Ectodermal cell (in vitro differentiated cells): ENCODE measurements around the gene TRIM42. TPM values are rescaled to one million over a fixed set of nuclear protein-coding genes. Genes with fewer than 3 reads are reported as not detected.

ENCODE experiments used
- H3K27ac ChIP-seq: 2 replicates; pipeline ENCODE4 v1.7.0; 2013; ENCODE audit warnings: mild to moderate bottlenecking, low read depth, low read length; ENCODE audit not compliant: insufficient read depth, poor library complexity, severe bottlenecking
- H3K27me3 ChIP-seq: 2 replicates; pipeline ENCODE4 v1.7.0; 2013; ENCODE audit warnings: mild to moderate bottlenecking, low read length; ENCODE audit not compliant: insufficient read depth, control insufficient read depth, poor library complexity, severe bottlenecking
- H3K36me3 ChIP-seq: one replicate; pipeline ENCODE4 v1.7.0; 2013; ENCODE audit warnings: low read length; ENCODE audit not compliant: control insufficient read depth, insufficient read depth
- H3K4me1 ChIP-seq: one replicate; pipeline ENCODE4 v1.7.0; 2013; ENCODE audit warnings: low read length; ENCODE audit not compliant: control insufficient read depth, insufficient read depth
- H3K4me3 ChIP-seq: 2 replicates; pipeline ENCODE4 v1.7.0; 2013; ENCODE audit warnings: low read depth, low read length, control low read depth; ENCODE audit not compliant: insufficient read depth
- H3K9me3 ChIP-seq: 2 replicates; pipeline ENCODE4 v1.7.0; 2013; ENCODE audit warnings: mild to moderate bottlenecking, low read length, moderate library complexity; ENCODE audit not compliant: control insufficient read depth
- WGBS, 2 experiments: methylation state at CpG; one replicate each; pipeline ENCODE4 v1.1.7; 2013; ENCODE audit warnings: missing lambda C conversion rate in 2 of 2; 5-methylcytosine and 5-hydroxymethylcytosine counted together
- polyA plus RNA-seq, 4 experiments: library from polyadenylated mRNA; stranded (reverse); fragments of 50-300 nt; gene quantifications; one replicate each; pipeline ENCODE4 v1.2.3, GENCODE V29; 2013

Gene TRIM42
- not detected for polyA plus RNA-seq (2013, experiment 1 of 4)
- not detected for polyA plus RNA-seq (2013, experiment 2 of 4)
- polyA plus RNA-seq (2013, experiment 3 of 4): not detected
- polyA plus RNA-seq (2013, experiment 4 of 4): not detected

GRCh38 chr3:140677764-140678163, at the start of gene TRIM42:
TRIM42 (plus strand) TSS chr3:140678064; CDS start chr3:140678230, 166 bp downstream.
- 87 to 97% methylated on average over 2 of the region's 2 CpGs for WGBS, 2 experiments
- Histone ChIP-seq H3K9me3 (no peaks in the 10 kb centered on the region), H3K4me1 (no peaks in the 10 kb centered on the region), H3K4me3 (no peak within 1 kb of the TSS), H3K27me3 (no peaks in the 10 kb centered on the region), H3K36me3 (no peaks in the 10 kb centered on the region), H3K27ac (no peak within 1 kb of the TSS)

GRCh38 chr3:140628606-140629005, 49.3 kb upstream of the TRIM42 start:
- H3K4me3 ChIP-seq: no peak overlapping the region
- H3K4me1 ChIP-seq: no peaks in the 10 kb centered on the region
- no peak overlapping the region for H3K27ac ChIP-seq
- no peaks in the 10 kb centered on the region for H3K27me3 ChIP-seq
- H3K9me3 ChIP-seq: no peaks in the 10 kb centered on the region
- H3K36me3 ChIP-seq: no peaks in the 10 kb centered on the region
- 66 to 67% methylated on average over 4 of the region's 4 CpGs for WGBS, 2 experiments

GRCh38 chr3:140629357-140630137, 48.3 kb upstream of the TRIM42 start:
- Histone ChIP-seq H3K27me3 (no peaks in the 10 kb centered on the region), H3K27ac (no peak overlapping the region), H3K4me1 (no peaks in the 10 kb centered on the region), H3K4me3 (no peak overlapping the region), H3K9me3 (no peaks in the 10 kb centered on the region), H3K36me3 (no peaks in the 10 kb centered on the region)
- WGBS, 2 experiments: 92 to 93% methylated on average over 3 of the region's 3 CpGs

GRCh38 chr3:140630366-140630765, 47.5 kb upstream of the TRIM42 start:
- Histone ChIP-seq H3K27me3 (no peaks in the 10 kb centered on the region), H3K9me3 (no peaks in the 10 kb centered on the region), H3K27ac (no peak overlapping the region), H3K36me3 (no peaks in the 10 kb centered on the region), H3K4me1 (no peaks in the 10 kb centered on the region), H3K4me3 (no peak overlapping the region)
- 93% methylated on average over 4 to 5 of the region's 5 CpGs for WGBS, 2 experiments

GRCh38 chr3:140630866-140631265, 47.0 kb upstream of the TRIM42 start:
- Histone ChIP-seq H3K27me3 (no peaks in the 10 kb centered on the region), H3K36me3 (no peaks in the 10 kb centered on the region), H3K27ac (no peak overlapping the region), H3K9me3 (no peaks in the 10 kb centered on the region), H3K4me1 (no peaks in the 10 kb centered on the region), H3K4me3 (no peak overlapping the region)

GRCh38 chr3:140635276-140635675, 42.6 kb upstream of the TRIM42 start:
- Histone ChIP-seq H3K27ac (no peak overlapping the region), H3K27me3 (no peaks in the 10 kb centered on the region), H3K9me3 (no peaks in the 10 kb centered on the region), H3K4me3 (no peak overlapping the region), H3K4me1 (no peaks in the 10 kb centered on the region), H3K36me3 (no peaks in the 10 kb centered on the region)
- WGBS, 2 experiments: 95 to 96% methylated on average over 5 of the region's 5 CpGs

- Histone ChIP-seq H3K27ac (no peak overlapping the region), H3K4me3 (no peak overlapping the region), H3K27me3 (no peaks in the 10 kb centered on the region), H3K36me3 (no peaks in the 10 kb centered on the region), H3K4me1 (no peaks in the 10 kb centered on the region), H3K9me3 (no peaks in the 10 kb centered on the region)
- WGBS, 2 experiments: 85 to 90% methylated on average over 6 of the region's 6 CpGs
Measured at GRCh38 chr3:140636406-140637138, 41.3 kb upstream of the TRIM42 start.

- Histone ChIP-seq H3K36me3 (no peaks in the 10 kb centered on the region), H3K9me3 (no peaks in the 10 kb centered on the region), H3K4me3 (no peak overlapping the region), H3K27ac (no peak overlapping the region), H3K27me3 (no peaks in the 10 kb centered on the region), H3K4me1 (no peaks in the 10 kb centered on the region)
- WGBS, 2 experiments: 91 to 95% methylated on average over 23 of the region's 23 CpGs
Measured at GRCh38 chr3:140651287-140651686, 26.6 kb upstream of the TRIM42 start.

- Histone ChIP-seq H3K27me3 (no peaks in the 10 kb centered on the region), H3K36me3 (no peaks in the 10 kb centered on the region), H3K9me3 (no peaks in the 10 kb centered on the region), H3K4me3 (no peak overlapping the region), H3K4me1 (no peaks in the 10 kb centered on the region), H3K27ac (no peak overlapping the region)
- WGBS, 2 experiments: 94 to 100% methylated on average over 1 of the region's 1 CpG
Measured at GRCh38 chr3:140655678-140656077, 22.2 kb upstream of the TRIM42 start.

GRCh38 chr3:140664111-140664510, 13.8 kb upstream of the TRIM42 start:
- Histone ChIP-seq H3K27ac (no peak overlapping the region), H3K9me3 (no peaks in the 10 kb centered on the region), H3K4me3 (no peak overlapping the region), H3K36me3 (no peaks in the 10 kb centered on the region), H3K4me1 (no peaks in the 10 kb centered on the region), H3K27me3 (no peaks in the 10 kb centered on the region)
- 78 to 79% methylated on average over 5 of the region's 5 CpGs for WGBS, 2 experiments
